Measurements from ENCODE around the gene TMEM40.

DNA sequence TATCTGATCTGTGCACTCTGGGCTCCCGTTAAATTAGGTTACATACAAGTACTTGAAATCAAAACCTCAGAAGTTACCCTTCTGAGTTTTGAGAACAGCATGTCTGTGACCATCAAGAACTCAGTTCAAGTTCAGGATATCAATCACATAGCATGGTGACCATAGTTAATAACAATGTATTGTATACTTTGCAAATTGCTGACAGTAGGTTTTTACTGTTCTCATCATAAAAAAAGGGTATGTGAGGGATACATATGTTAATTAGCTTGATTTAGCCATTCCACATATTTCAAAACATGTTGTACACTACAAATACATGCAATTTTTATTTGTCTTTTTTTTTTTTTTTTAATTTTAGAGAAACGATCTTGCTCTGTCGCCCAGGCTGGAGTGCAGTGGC, 25.5 kb downstream of the TMEM40 start:
- TF ChIP-seq POLR2A (IDR thresholded peaks at IDR 0.05; ENCODE audit: low read length) (no peak), GATA1 (IDR thresholded peaks at IDR 0.05; ENCODE audit: low read depth, low read length) (no peak)

Measured in erythroblast (primary cell).